ENCODE data around the gene XPNPEP3.

- no peak for TF ChIP-seq BCL11A (tag by site-specific recombination; IDR thresholded peaks at IDR 0.05; ENCODE audit: low read depth)
- TF ChIP-seq ZNF791 (tag by site-specific recombination; IDR thresholded peaks at IDR 0.05), result no peak
- no peak for TF ChIP-seq CTCF (tag by site-specific recombination; IDR thresholded peaks at IDR 0.05)
- no peak for TF ChIP-seq ZBTB7A (tag by site-specific recombination; IDR thresholded peaks at IDR 0.05; ENCODE audit: low read depth)
- TF ChIP-seq REST (tag by site-specific recombination; IDR thresholded peaks at IDR 0.05), result no peak
- no peak for TF ChIP-seq ZNF202 (tag by site-specific recombination; IDR thresholded peaks at IDR 0.05; ENCODE audit: borderline replicate concordance)
- no peak for TF ChIP-seq OSR2 (tag by site-specific recombination; IDR thresholded peaks at IDR 0.05)
- no peak for TF ChIP-seq ZNF629 (tag by site-specific recombination; IDR thresholded peaks at IDR 0.05)
- no peak for TF ChIP-seq SCRT1 (tag by site-specific recombination; IDR thresholded peaks at IDR 0.05; ENCODE audit: borderline replicate concordance)
- TF ChIP-seq ZNF404 (tag by site-specific recombination; IDR thresholded peaks at IDR 0.05), result no peak
Measured at GRCh38 chr22:40817737-40818136, 39.2 kb upstream of the XPNPEP3 start.
